CD14-positive monocyte (primary cell): ENCODE results near the gene FOXC1. TPM values are rescaled to one million over a fixed set of nuclear protein-coding genes. Genes with fewer than 3 reads are reported as not detected.

Experiments
- DNase-seq, 3 donors: peaks; one replicate each; pipeline ENCODE4 v3.0.0-alpha.2; 2011 to 2022
- H2AFZ ChIP-seq: 2 replicates; pipeline ENCODE4 v1.6.0; 2012; ENCODE audit warnings: mild to moderate bottlenecking, low read depth, low read length, inconsistent platforms; ENCODE audit not compliant: insufficient read depth, poor library complexity, severe bottlenecking
- H3K27ac ChIP-seq, 2 donors: 1 replicate in 1 of 2; 2 replicates in 1 of 2; pipeline ENCODE4 v1.5.1; 2012 to 2013; ENCODE audit warnings: low read length in 2 of 2, control low read depth in 1 of 2, inconsistent platforms in 1 of 2, low read depth in 1 of 2, mild to moderate bottlenecking in 1 of 2
- H3K27me3 ChIP-seq, 2 donors: one replicate each; pipeline versions ENCODE4 v1.6.0 to v1.6.1; 2011 to 2013; ENCODE audit warnings: low read length in 2 of 2; ENCODE audit not compliant: control insufficient read depth in 2 of 2, insufficient read depth in 2 of 2
- H3K36me3 ChIP-seq, 2 donors: replicated peaks in 1 of 2; 1 replicate in 1 of 2; 2 replicates in 1 of 2; pipeline versions ENCODE4 v1.5.1 to v1.6.1; 2012 to 2013; ENCODE audit warnings: low read length in 2 of 2, control low read depth in 1 of 2, inconsistent platforms in 1 of 2, mild to moderate bottlenecking in 1 of 2; ENCODE audit not compliant: insufficient read depth in 2 of 2, control insufficient read depth in 1 of 2
- H3K4me1 ChIP-seq, 2 donors: 1 replicate in 1 of 2; 2 replicates in 1 of 2; pipeline versions ENCODE4 v1.5.1 to v1.6.1; 2012 to 2013; ENCODE audit warnings: low read length in 2 of 2, control low read depth in 1 of 2, inconsistent platforms in 1 of 2, mild to moderate bottlenecking in 1 of 2, moderate library complexity in 1 of 2; ENCODE audit not compliant: insufficient read depth in 2 of 2, control insufficient read depth in 1 of 2
- H3K4me2 ChIP-seq: replicated peaks from 2 replicates; pipeline ENCODE3; 2012; ENCODE audit warnings: low read length, moderate library complexity, mild to moderate bottlenecking; ENCODE audit not compliant: poor library complexity, severe bottlenecking; ENCODE audit errors: extremely low read depth
- H3K4me3 ChIP-seq, 3 experiments: fragments of 200-600 bp in 1 of 3; sonication (generic) in 1 of 3; replicated peaks in 1 of 3; 1 replicate in 2 of 3; 2 replicates in 1 of 3; pipeline ENCODE4 v1.5.1; 2011 to 2013; ENCODE audit warnings: low read length in 3 of 3, mild to moderate bottlenecking in 3 of 3, control low read depth in 2 of 3, low read depth in 2 of 3, inconsistent platforms in 1 of 3, moderate library complexity in 1 of 3
- H3K79me2 ChIP-seq: 2 replicates; pipeline ENCODE4 v1.6.0; 2012; ENCODE audit warnings: mild to moderate bottlenecking, control low read depth, inconsistent platforms, low read length, moderate library complexity; ENCODE audit not compliant: insufficient read depth
- H3K9ac ChIP-seq: 2 replicates; pipeline ENCODE4 v1.6.0; 2017; ENCODE audit warnings: low read length, mild to moderate bottlenecking; ENCODE audit not compliant: insufficient read depth, poor library complexity, severe bottlenecking
- H3K9me3 ChIP-seq, 2 donors: replicated peaks in 1 of 2; 1 replicate in 1 of 2; 2 replicates in 1 of 2; pipeline versions ENCODE4 v1.5.1 to v1.6.1; 2012 to 2013; ENCODE audit warnings: low read length in 2 of 2, control low read depth in 1 of 2; ENCODE audit not compliant: control insufficient read depth in 1 of 2, insufficient read depth in 1 of 2
- H4K20me1 ChIP-seq: 2 replicates; pipeline ENCODE4 v1.6.0; 2012; ENCODE audit warnings: mild to moderate bottlenecking, low read length, control low read depth, moderate library complexity; ENCODE audit not compliant: insufficient read depth
- H3K27ac Mint-ChIP-seq, 7 donors: one replicate each; pipeline ENCODE4 v1.8.0; 2020; ENCODE audit warnings: mild to moderate bottlenecking in 7 of 7, mixed read lengths in 7 of 7, moderate library complexity in 6 of 7, inconsistent platforms in 2 of 7
- H3K27me3 Mint-ChIP-seq, 3 donors: one replicate each; pipeline ENCODE4 v1.8.0; 2021 to 2022; ENCODE audit warnings: low read depth in 3 of 3, mild to moderate bottlenecking in 3 of 3, mixed read lengths in 3 of 3, moderate library complexity in 3 of 3, inconsistent platforms in 1 of 3
- H3K36me3 Mint-ChIP-seq, 2 donors: one replicate each; pipeline ENCODE4 v1.8.0; 2020; ENCODE audit warnings: mixed read lengths in 2 of 2, inconsistent platforms in 1 of 2, mild to moderate bottlenecking in 1 of 2
- H3K4me1 Mint-ChIP-seq: one replicate; pipeline ENCODE4 v1.8.0; 2020; ENCODE audit warnings: mild to moderate bottlenecking, mixed read lengths
- H3K4me3 Mint-ChIP-seq, 2 donors: one replicate each; pipeline ENCODE4 v1.8.0; 2020; ENCODE audit warnings: mild to moderate bottlenecking in 2 of 2, mixed read lengths in 2 of 2, moderate library complexity in 1 of 2
- H3K9me3 Mint-ChIP-seq, 7 donors: one replicate each; pipeline ENCODE4 v1.8.0; 2020 to 2022; ENCODE audit warnings: mixed read lengths in 7 of 7, mild to moderate bottlenecking in 6 of 7, moderate library complexity in 6 of 7, inconsistent platforms in 2 of 7
- CTCF ChIP-seq: fragments of 200-600 bp; IDR thresholded peaks from one replicate; pipeline ENCODE4 v1.8.0; 2022; ENCODE audit warnings: antibody characterized with exemption, mild to moderate bottlenecking
- WGBS: methylation state at CpG from one replicate; pipeline ENCODE4 v1.1.5; 2013; ENCODE audit warnings: missing lambda C conversion rate; ENCODE audit not compliant: insufficient coverage; 5-methylcytosine and 5-hydroxymethylcytosine counted together
- intact Hi-C, 2 donors: fragments of 100-400 bp; cut with micrococcal nuclease; formaldehyde crosslinking; loops; one replicate each; pipeline versions ENCODE4 v1.15.0 to v1.15.1; 2023
- polyA plus RNA-seq, 3 donors: library from polyadenylated mRNA; depleted of rRNA in 1 of 3; unstranded in 2 of 3; stranded (reverse) in 1 of 3; fragments of 300-500 nt in 2 of 3; fragments of >200 nt in 1 of 3; fragmentation: Illumina TruSeq in 2 of 3; gene quantifications; 1 replicate in 2 of 3; 2 replicates in 1 of 3; pipeline ENCODE4 v1.2.3, GENCODE V29; 2012 to 2021

FOXC1 gene
- polyA plus RNA-seq, 3 donors = 0.36 TPM; not detected in 2

GRCh38 chr6:1635305-1636010 is 25.7 kb downstream of the FOXC1 start:
- H2AFZ ChIP-seq = no peak overlapping the region
- H3K27ac ChIP-seq = no peak overlapping the region
- H3K9me3 Mint-ChIP-seq = peaks cover 0 to 2% (median 0%) of the 10 kb centered on the region in 7 donors
- H3K4me1 ChIP-seq = no peaks in the 10 kb centered on the region
- no peak overlapping the region for H3K4me3 ChIP-seq
- TF ChIP-seq CTCF = no peak
- no peaks in the 10 kb centered on the region for H3K36me3 ChIP-seq
- H3K27me3 Mint-ChIP-seq = peaks cover 3 to 5% (median 4%) of the 10 kb centered on the region in 3 donors
- peaks cover 0 to 1% of the 10 kb centered on the region in 2 donors for H3K36me3 Mint-ChIP-seq
- no peak overlapping the region for H3K4me2 ChIP-seq
- no peaks in the 10 kb centered on the region for H3K79me2 ChIP-seq
- intact Hi-C loops = no loop called here
- no peaks in the 10 kb centered on the region for H3K9me3 ChIP-seq
- H4K20me1 ChIP-seq = no peaks in the 10 kb centered on the region
- WGBS = 89% methylated on average over 21 of the region's 23 CpGs
- H3K27me3 ChIP-seq = no peaks in the 10 kb centered on the region
- no peak for DNase-seq
- peak overlapping the region in 1 of 7 donors; percentile 70 for H3K27ac Mint-ChIP-seq
- no peaks in the 10 kb centered on the region for H3K4me1 Mint-ChIP-seq
- no peak overlapping the region for H3K4me3 Mint-ChIP-seq
- H3K9ac ChIP-seq = no peak overlapping the region

GRCh38 chr6:1636272-1636825 is 26.6 kb downstream of the FOXC1 start:
- H3K27ac Mint-ChIP-seq = no peak overlapping the region
- H3K36me3 Mint-ChIP-seq = peaks cover 0 to 3% of the 10 kb centered on the region in 2 donors
- H3K4me3 Mint-ChIP-seq = no peak overlapping the region
- DNase-seq = no peak
- H3K36me3 ChIP-seq = no peaks in the 10 kb centered on the region
- 90% methylated on average over 8 of the region's 9 CpGs for WGBS
- H3K4me1 Mint-ChIP-seq = no peaks in the 10 kb centered on the region
- H3K27me3 Mint-ChIP-seq = peaks cover 1 to 5% (median 3%) of the 10 kb centered on the region in 3 donors
- no peaks in the 10 kb centered on the region for H3K4me1 ChIP-seq
- intact Hi-C loops = no loop called here
- H3K9ac ChIP-seq = no peak overlapping the region
- no peak overlapping the region for H2AFZ ChIP-seq
- H3K27me3 ChIP-seq = no peaks in the 10 kb centered on the region
- H3K79me2 ChIP-seq = no peaks in the 10 kb centered on the region
- H4K20me1 ChIP-seq = no peaks in the 10 kb centered on the region
- no peak overlapping the region for H3K4me3 ChIP-seq
- H3K4me2 ChIP-seq = no peak overlapping the region
- H3K9me3 Mint-ChIP-seq = peaks cover 0 to 2% (median 0%) of the 10 kb centered on the region in 7 donors
- H3K27ac ChIP-seq = no peak overlapping the region
- TF ChIP-seq CTCF = no peak
- no peaks in the 10 kb centered on the region for H3K9me3 ChIP-seq
